Measurements from ENCODE around the gene EPDR1. TPM values are rescaled to one million over a fixed set of nuclear protein-coding genes. Genes with fewer than 3 reads are reported as not detected.

The EPDR1 gene
- total and polyA plus RNA-seq, 2 experiments from 2014 or later: 4.4 to 13.8 TPM

GRCh38 chr7:37916017-37916672 is 4.3 kb upstream of the EPDR1 start:
- peaks cover 45% of the 10 kb centered on the region for H3K27me3 Mint-ChIP-seq (ENCODE audit: insufficient read depth, low read depth, poor library complexity)
- no peak overlapping the region for H3K27ac Mint-ChIP-seq
- H3K4me3 Mint-ChIP-seq: peak overlapping the region; percentile 74
- Histone ChIP-seq H3K4me3 (peak overlapping the region; percentile 68), H2AFZ (peak overlapping the region; percentile 98), H3K27me3 (ENCODE audit: insufficient read depth) (peaks cover 63% of the 10 kb centered on the region), H3K36me3 (ENCODE audit: insufficient read depth) (no peaks in the 10 kb centered on the region), H3K4me1 (ENCODE audit: insufficient read depth) (no peaks in the 10 kb centered on the region; the same call in 1 of the 2 replicates), H3K27ac (ENCODE audit: low read depth) (no peak overlapping the region), H4K20me1 (replicated peaks; ENCODE audit: insufficient read depth) (0 out of 2 replicates have a peak, but pooled peaks cover 4% of the 10 kb centered on the region), H3K4me2 (peak overlapping the region; percentile 82), H3K79me2 (replicated peaks; ENCODE audit: insufficient read depth) (no peaks in the 10 kb centered on the region), H3K9me2 (ENCODE audit: insufficient read depth) (0 out of 2 replicates have a peak, but pooled peaks cover 5% of the 10 kb centered on the region), H3F3A (replicated peaks; ENCODE audit: low read depth) (no peaks in the 10 kb centered on the region)
- H3K9me3 Mint-ChIP-seq: no peaks in the 10 kb centered on the region
- DNase-seq (ENCODE audit: low spot score) (peak; percentile 62), ATAC-seq (peak; percentile 40)
- TF ChIP-seq CTCF (conservative IDR thresholded peaks at IDR 0.05; ENCODE audit: low read depth in 2 of 2): peak in 1 of 2 experiments; percentile 4; a peak in 2 of 4 replicates
- no peak for TF ChIP-seq ETS1 (IDR thresholded peaks at IDR 0.05)
- no peak for TF ChIP-seq CREB1 (CRISPR knock-in tag; IDR thresholded peaks at IDR 0.05; ENCODE audit: low read depth)
- H3K4me1 Mint-ChIP-seq: peaks cover 13% of the 10 kb centered on the region
- H3K36me3 Mint-ChIP-seq (ENCODE audit: low read depth): no peaks in the 10 kb centered on the region

- peak within 1 kb of the TSS; percentile 82 for H3K4me2 ChIP-seq
Observed at GRCh38 chr7:37916673-37917660, 3.5 kb upstream of the EPDR1 start, which contains the start of gene SFRP4. TSS of gene SFRP4 (minus strand) at chr7:37916817. CDS start at chr7:37916537, 280 bp downstream.

More at GRCh38 chr7:37916673-37917660, 3.5 kb upstream of the EPDR1 start, which contains the start of gene SFRP4:
- no peaks in the 10 kb centered on the region for H3K36me3 ChIP-seq (ENCODE audit: insufficient read depth)
- TF ChIP-seq NANOG (IDR thresholded peaks at IDR 0.05; ENCODE audit: borderline replicate concordance): no peak
- peak; percentile 66 to 79 for TF ChIP-seq CTCF (conservative IDR thresholded peaks at IDR 0.05; ENCODE audit: low read depth in 2 of 2)
- TF ChIP-seq CREB1 (CRISPR knock-in tag; IDR thresholded peaks at IDR 0.05; ENCODE audit: low read depth): peak; percentile 35
- ATAC-seq: peak; percentile 52
- H3F3A ChIP-seq (replicated peaks; ENCODE audit: low read depth): no peaks in the 10 kb centered on the region
- peak within 1 kb of the TSS; percentile 68 for H3K4me3 ChIP-seq
- no peak within 1 kb of the TSS for H3K27ac ChIP-seq (ENCODE audit: low read depth)
- H2AFZ ChIP-seq: peak within 1 kb of the TSS; percentile 98
- peaks cover 69% of the 10 kb centered on the region for H3K27me3 ChIP-seq (ENCODE audit: insufficient read depth)
- peak; percentile 84 for DNase-seq (ENCODE audit: low spot score)
- Mint-ChIP-seq H3K9me3 (no peaks in the 10 kb centered on the region), H3K27ac (no peak within 1 kb of the TSS), H3K4me3 (peak within 1 kb of the TSS; percentile 74), H3K4me1 (peaks cover 15% of the 10 kb centered on the region), H3K27me3 (ENCODE audit: insufficient read depth, low read depth, poor library complexity) (peaks cover 47% of the 10 kb centered on the region), H3K36me3 (ENCODE audit: low read depth) (no peaks in the 10 kb centered on the region)
- H4K20me1 ChIP-seq (replicated peaks; ENCODE audit: insufficient read depth): 0 out of 2 replicates have a peak, but pooled peaks cover 4% of the 10 kb centered on the region
- H3K4me1 ChIP-seq (ENCODE audit: insufficient read depth): peaks cover 6% of the 10 kb centered on the region; the same call in 1 of the 2 replicates
- H3K9me2 ChIP-seq (ENCODE audit: insufficient read depth): 0 out of 2 replicates have a peak, but pooled peaks cover 5% of the 10 kb centered on the region
- H3K79me2 ChIP-seq (replicated peaks; ENCODE audit: insufficient read depth): 0 out of 2 replicates have a peak, but pooled peaks cover under 1% of the 10 kb centered on the region
